Fibroblast of mammary gland (primary cell): Measurements from ENCODE around the gene TC2N.
A peak's percentile ranks its signal among the peaks of the same experiment; 100 is the strongest.

Source experiments
- DNase-seq: peaks from one replicate; pipeline ENCODE4 v3.0.0-alpha.2; 2010; ENCODE audit warnings: low read depth
- H3K4me3 ChIP-seq: 2 replicates; pipeline ENCODE4 v1.5.1; 2011; ENCODE audit warnings: low read depth, mild to moderate bottlenecking, low read length, moderate library complexity; ENCODE audit not compliant: control insufficient read depth
- CTCF ChIP-seq: conservative IDR thresholded peaks from 2 replicates; pipeline ENCODE4 v1.5.1; 2011; ENCODE audit warnings: low read depth, low read length, inconsistent platforms; ENCODE audit not compliant: control insufficient read depth, insufficient read depth

TC2N gene

DNA sequence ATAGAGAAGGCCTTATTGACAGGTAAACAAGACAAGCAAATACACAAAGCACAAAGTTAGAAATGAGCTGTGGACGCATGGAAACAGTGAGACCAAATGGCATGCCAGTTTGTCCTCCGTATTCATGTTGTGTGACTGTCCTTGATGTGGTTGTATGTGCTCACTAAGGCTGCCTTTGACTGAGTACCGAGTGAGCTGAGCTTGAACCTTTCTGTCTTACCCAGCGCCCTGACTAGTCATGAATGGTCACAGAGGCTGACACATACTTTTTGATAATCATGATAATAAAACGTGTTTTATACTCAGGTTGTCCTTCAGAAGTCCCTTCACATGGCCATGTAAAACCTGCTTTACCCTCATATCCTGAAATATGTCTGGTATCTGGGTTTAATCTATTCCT lies 134.9 kb downstream of the TC2N start:
- DNase-seq = peak; percentile 20
- no peak overlapping the region for H3K4me3 ChIP-seq
- TF ChIP-seq CTCF = no peak

- DNase-seq = no peak
- no peak for TF ChIP-seq CTCF
Measured at GRCh38 chr14:91731986-91732385, 135.3 kb downstream of the TC2N start, which contains the start of gene CATSPERB. CATSPERB (minus strand) TSS chr14:91732086; CDS start chr14:91729479, 2,607 bp downstream.

DNA sequence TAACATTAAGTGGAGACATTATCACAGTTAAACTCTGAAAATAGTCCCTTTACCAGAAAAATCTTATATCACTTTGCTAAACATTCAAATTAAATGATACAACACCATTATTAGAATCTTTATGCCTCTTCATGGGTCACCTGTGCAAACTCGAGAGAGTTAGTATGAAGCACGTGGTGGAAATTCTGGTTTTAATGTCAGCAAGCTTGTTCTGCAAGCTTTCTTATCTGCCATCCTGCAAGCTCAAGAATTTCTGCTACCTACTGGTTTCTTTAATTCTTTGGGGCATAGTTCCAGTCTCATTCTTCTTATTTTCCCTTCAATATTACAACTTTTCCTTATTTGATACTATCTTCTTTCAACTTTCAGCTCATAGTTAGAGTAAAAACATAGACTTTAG lies 136.3 kb downstream of the TC2N start:
- no peak for TF ChIP-seq CTCF
- DNase-seq = no peak
- H3K4me3 ChIP-seq = no peak overlapping the region

More at GRCh38 chr14:91731986-91732385, 135.3 kb downstream of the TC2N start, which contains the start of gene CATSPERB:
- no peak within 1 kb of the TSS for H3K4me3 ChIP-seq

GRCh38 chr14:91729756-91730155 lies 137.6 kb downstream of the TC2N start:
- no peak overlapping the region for H3K4me3 ChIP-seq
- peak; percentile 59 for DNase-seq

More at GRCh38 chr14:91729756-91730155, 137.6 kb downstream of the TC2N start:
- no peak for TF ChIP-seq CTCF
